ENCODE measurements around the gene ANKRD10.

ANKRD10 gene

DNA sequence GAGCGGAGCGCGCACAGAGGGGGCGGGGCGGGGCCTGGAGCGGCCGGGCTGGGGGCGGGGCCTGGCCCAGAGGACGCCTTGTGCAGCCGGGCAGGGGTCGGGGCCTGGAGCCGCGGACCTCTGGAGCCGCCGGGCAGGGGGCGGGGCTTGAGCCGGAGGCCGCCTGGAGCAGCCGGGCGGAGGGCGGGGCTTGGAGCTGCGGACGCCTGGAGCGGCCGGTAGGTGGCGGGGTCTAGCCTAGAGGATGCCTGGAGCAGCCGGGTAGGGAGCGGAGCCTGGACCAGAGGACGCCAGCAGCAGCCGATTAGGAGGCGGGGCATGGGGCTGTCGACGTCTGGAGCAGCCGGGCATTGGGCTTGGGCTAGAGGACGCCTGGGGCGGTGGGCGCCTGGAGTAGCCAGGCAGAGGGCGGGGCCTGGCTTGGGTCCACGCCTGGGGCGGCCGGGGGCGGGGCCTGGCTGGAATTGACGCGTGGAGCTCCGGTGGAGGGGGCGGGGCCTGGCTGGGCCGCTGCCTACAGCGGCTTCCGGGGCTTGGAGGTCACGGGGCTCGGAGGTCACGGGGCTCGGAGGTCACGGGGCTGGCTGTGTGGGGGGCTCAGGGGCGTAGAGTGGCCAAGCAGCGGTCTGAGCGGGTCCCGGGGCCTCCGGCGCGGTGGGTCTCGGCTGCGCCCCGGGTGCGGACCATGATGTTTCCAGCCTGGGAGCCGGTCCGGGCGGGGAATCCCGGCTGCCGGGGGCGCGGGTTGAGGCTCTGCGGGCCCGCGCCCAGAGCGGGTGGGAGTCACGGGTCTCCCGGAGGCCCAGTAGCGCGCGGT lies at the start of gene ANKRD10:
Gene ANKRD10 (minus strand): TSS at position 13 of the 817 bp plus-strand sequence. CDS start 135 bp downstream, outside the sequence.
- H3K36me3 ChIP-seq (ENCODE audit: insufficient read depth, insufficient read length, low read length), result peaks cover 9% of the 10 kb centered on the region
- H3K27me3 ChIP-seq (ENCODE audit: insufficient read depth, insufficient read length), result no peaks in the 10 kb centered on the region
- H3K4me3 ChIP-seq (ENCODE audit: insufficient read length, low read depth), result peak within 1 kb of the TSS; percentile 97
- no peaks in the 10 kb centered on the region for H3K9me3 ChIP-seq (ENCODE audit: insufficient read depth, low read length)
- DNase-seq (ENCODE audit: low read depth, low spot score), result peak; percentile 98
- no peak for TF ChIP-seq SUZ12 (IDR thresholded peaks at IDR 0.05; ENCODE audit: extremely low read depth, insufficient read depth, insufficient read length)
- no peak for TF ChIP-seq YY1 (IDR thresholded peaks at IDR 0.05; ENCODE audit: insufficient read depth, insufficient read length)
- TF ChIP-seq ZNF274 (IDR thresholded peaks at IDR 0.05; ENCODE audit: low read depth, low read length), result no peak
- peak within 1 kb of the TSS; percentile 100 for H3K9ac ChIP-seq (ENCODE audit: insufficient read length, low read depth)
- H3K4me1 ChIP-seq (ENCODE audit: insufficient read depth, insufficient read length), result peaks cover 2% of the 10 kb centered on the region

DNA sequence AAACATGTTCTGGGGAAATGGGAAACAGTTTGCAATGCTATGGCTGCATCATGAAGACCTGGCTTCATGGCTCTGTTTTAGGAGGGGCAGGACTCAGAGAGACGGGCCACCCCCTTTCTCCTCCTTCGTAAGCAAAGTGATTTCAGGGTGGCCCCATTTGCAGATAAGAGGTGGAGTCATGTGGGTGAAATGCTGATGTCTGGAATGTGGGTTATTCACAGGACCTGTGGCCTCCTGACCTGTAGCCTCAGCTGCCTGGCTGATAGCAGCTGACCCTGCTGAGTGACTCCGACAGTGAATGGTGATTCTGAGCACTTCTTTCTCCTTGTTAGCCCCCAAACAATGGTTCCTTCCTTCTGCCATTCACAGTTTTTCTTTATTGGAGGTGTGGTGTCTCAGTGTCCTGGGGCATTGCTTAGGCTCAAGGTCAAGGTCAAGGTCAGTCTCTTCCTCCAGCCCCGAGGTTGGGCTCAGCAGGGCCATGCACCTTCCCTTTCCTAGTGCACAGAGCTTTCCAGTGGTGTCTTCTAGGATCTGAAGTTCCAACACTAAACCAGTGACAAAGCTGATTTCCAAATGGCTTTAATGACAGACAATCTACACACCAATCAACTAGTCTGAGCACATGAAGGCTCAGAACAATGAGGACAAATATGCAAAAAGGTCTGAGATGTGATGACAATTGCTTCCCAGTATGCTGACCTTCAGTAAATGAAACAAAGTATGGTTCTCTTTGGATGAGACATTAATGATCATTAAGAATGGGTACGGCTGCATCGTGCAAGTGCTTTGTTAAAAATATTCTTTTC lies 49.6 kb upstream of the ANKRD10 start:
- H3K9ac ChIP-seq (ENCODE audit: insufficient read length, low read depth), result no peak overlapping the region
- H3K27me3 ChIP-seq (ENCODE audit: insufficient read depth, insufficient read length), result no peaks in the 10 kb centered on the region
- TF ChIP-seq SUZ12 (IDR thresholded peaks at IDR 0.05; ENCODE audit: extremely low read depth, insufficient read depth, insufficient read length) (no peak), ZNF274 (IDR thresholded peaks at IDR 0.05; ENCODE audit: low read depth, low read length) (no peak), YY1 (IDR thresholded peaks at IDR 0.05; ENCODE audit: insufficient read depth, insufficient read length) (no peak)
- no peaks in the 10 kb centered on the region for H3K36me3 ChIP-seq (ENCODE audit: insufficient read depth, insufficient read length, low read length)
- DNase-seq (ENCODE audit: low read depth, low spot score), result no peak
- no peak overlapping the region for H3K4me3 ChIP-seq (ENCODE audit: insufficient read length, low read depth)
- H3K4me1 ChIP-seq (ENCODE audit: insufficient read depth, insufficient read length), result no peaks in the 10 kb centered on the region
- peaks cover 38% of the 10 kb centered on the region for H3K9me3 ChIP-seq (ENCODE audit: insufficient read depth, low read length)

DNA sequence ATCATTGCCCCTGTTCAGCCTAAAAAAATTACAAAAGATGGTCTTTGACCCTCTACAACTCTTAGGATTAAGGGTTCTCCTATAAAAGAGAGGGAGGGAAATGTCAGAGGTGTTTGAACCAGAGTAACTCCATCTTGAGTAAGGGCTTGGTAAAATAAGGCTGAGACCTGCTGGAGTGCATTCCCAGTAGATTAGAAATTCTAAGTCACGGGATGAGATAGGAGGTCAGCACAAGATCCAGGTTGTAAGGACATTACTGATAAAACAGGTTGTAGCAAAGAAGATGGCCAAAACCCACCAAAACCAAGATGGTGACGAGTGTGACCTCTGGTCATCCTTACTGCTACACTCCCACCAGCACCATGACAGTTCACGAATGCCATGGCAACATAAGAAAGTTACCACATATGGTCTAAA lies 48.7 kb upstream of the ANKRD10 start:
- Histone ChIP-seq H3K9me3 (ENCODE audit: insufficient read depth, low read length) (peaks cover 38% of the 10 kb centered on the region), H3K4me1 (ENCODE audit: insufficient read depth, insufficient read length) (no peaks in the 10 kb centered on the region), H3K9ac (ENCODE audit: insufficient read length, low read depth) (no peak overlapping the region), H3K27me3 (ENCODE audit: insufficient read depth, insufficient read length) (no peaks in the 10 kb centered on the region), H3K4me3 (ENCODE audit: insufficient read length, low read depth) (no peak overlapping the region), H3K36me3 (ENCODE audit: insufficient read depth, insufficient read length, low read length) (no peaks in the 10 kb centered on the region)
- no peak for TF ChIP-seq YY1 (IDR thresholded peaks at IDR 0.05; ENCODE audit: insufficient read depth, insufficient read length)
- TF ChIP-seq ZNF274 (IDR thresholded peaks at IDR 0.05; ENCODE audit: low read depth, low read length), result no peak
- TF ChIP-seq SUZ12 (IDR thresholded peaks at IDR 0.05; ENCODE audit: extremely low read depth, insufficient read depth, insufficient read length), result no peak
- DNase-seq (ENCODE audit: low read depth, low spot score), result no peak

DNA sequence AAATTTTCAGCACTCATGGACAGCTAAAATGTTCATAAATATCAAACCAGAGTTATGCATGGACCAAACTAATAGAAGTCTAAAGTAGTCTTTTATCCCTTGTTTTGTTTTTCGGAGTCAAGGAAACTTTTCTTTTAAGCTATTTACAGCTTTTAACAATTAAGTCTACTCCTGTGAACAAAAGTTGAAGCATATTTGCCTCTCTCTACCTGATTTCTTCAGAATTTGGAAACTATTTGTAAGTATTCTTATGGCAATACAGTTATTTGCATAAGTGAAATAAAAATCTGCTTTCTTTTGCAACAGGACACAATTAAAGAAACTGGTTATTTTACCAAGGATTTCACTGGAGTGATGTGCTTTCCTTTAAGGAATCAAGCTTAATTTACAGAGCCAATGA lies 47.1 kb upstream of the ANKRD10 start:
- TF ChIP-seq ZNF274 (IDR thresholded peaks at IDR 0.05; ENCODE audit: low read depth, low read length) (no peak), YY1 (IDR thresholded peaks at IDR 0.05; ENCODE audit: insufficient read depth, insufficient read length) (no peak), SUZ12 (IDR thresholded peaks at IDR 0.05; ENCODE audit: extremely low read depth, insufficient read depth, insufficient read length) (no peak)
- H3K36me3 ChIP-seq (ENCODE audit: insufficient read depth, insufficient read length, low read length), result no peaks in the 10 kb centered on the region
- H3K4me1 ChIP-seq (ENCODE audit: insufficient read depth, insufficient read length), result no peaks in the 10 kb centered on the region
- H3K4me3 ChIP-seq (ENCODE audit: insufficient read length, low read depth), result no peak overlapping the region
- no peak overlapping the region for H3K9ac ChIP-seq (ENCODE audit: insufficient read length, low read depth)
- no peak for DNase-seq (ENCODE audit: low read depth, low spot score)
- H3K27me3 ChIP-seq (ENCODE audit: insufficient read depth, insufficient read length), result no peaks in the 10 kb centered on the region
- peaks cover 49% of the 10 kb centered on the region for H3K9me3 ChIP-seq (ENCODE audit: insufficient read depth, low read length)

DNA sequence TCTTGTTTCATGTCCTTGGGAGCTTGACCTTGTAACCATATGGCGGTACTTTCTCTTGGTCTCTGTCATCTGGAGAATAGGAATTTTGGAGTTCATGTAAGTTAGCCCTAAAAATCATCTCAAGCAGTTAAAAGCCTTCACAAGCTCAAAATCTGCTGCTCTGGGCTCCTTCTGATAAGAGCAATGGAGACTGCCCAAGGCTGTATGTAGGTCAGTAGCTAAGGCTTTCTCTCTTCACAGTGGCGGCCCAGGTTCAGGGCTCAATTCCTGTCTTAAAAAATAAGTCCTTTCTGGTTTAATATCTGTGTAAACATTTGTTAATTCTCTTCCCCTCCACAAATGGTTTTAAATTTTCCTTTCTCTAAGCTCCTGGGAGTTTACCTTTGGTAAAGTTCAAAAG lies 45.3 kb upstream of the ANKRD10 start:
- Histone ChIP-seq H3K4me3 (ENCODE audit: insufficient read length, low read depth) (no peak overlapping the region), H3K9ac (ENCODE audit: insufficient read length, low read depth) (no peak overlapping the region), H3K27me3 (ENCODE audit: insufficient read depth, insufficient read length) (no peaks in the 10 kb centered on the region), H3K36me3 (ENCODE audit: insufficient read depth, insufficient read length, low read length) (no peaks in the 10 kb centered on the region), H3K4me1 (ENCODE audit: insufficient read depth, insufficient read length) (no peaks in the 10 kb centered on the region), H3K9me3 (ENCODE audit: insufficient read depth, low read length) (peaks cover 34% of the 10 kb centered on the region)
- DNase-seq (ENCODE audit: low read depth, low spot score), result no peak
- TF ChIP-seq YY1 (IDR thresholded peaks at IDR 0.05; ENCODE audit: insufficient read depth, insufficient read length), result no peak
- TF ChIP-seq ZNF274 (IDR thresholded peaks at IDR 0.05; ENCODE audit: low read depth, low read length), result no peak
- TF ChIP-seq SUZ12 (IDR thresholded peaks at IDR 0.05; ENCODE audit: extremely low read depth, insufficient read depth, insufficient read length), result no peak

DNA sequence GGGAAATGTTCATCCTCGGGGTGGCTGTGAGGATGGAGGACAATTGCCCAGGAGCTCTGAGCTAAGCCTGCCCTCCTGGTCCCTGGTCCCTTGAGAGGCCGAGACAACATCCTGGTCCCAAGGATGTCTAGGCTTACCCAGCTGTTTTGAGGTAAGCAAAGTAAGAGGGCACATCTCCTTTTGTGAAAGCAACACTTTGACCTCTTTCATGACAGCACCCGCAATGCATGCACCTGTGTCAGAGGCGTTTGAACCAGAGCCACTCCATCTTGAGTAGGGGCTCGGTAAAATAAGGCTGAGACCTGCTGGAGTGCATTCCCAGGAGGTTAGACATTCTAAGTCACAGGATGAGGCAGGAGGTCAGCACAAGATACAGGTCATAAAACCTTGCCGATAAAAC lies 43.1 kb upstream of the ANKRD10 start:
- Histone ChIP-seq H3K4me1 (ENCODE audit: insufficient read depth, insufficient read length) (peaks cover 5% of the 10 kb centered on the region), H3K9me3 (ENCODE audit: insufficient read depth, low read length) (peaks cover 26% of the 10 kb centered on the region), H3K4me3 (ENCODE audit: insufficient read length, low read depth) (no peak overlapping the region), H3K27me3 (ENCODE audit: insufficient read depth, insufficient read length) (no peaks in the 10 kb centered on the region), H3K9ac (ENCODE audit: insufficient read length, low read depth) (no peak overlapping the region), H3K36me3 (ENCODE audit: insufficient read depth, insufficient read length, low read length) (no peaks in the 10 kb centered on the region)
- no peak for DNase-seq (ENCODE audit: low read depth, low spot score)
- TF ChIP-seq SUZ12 (IDR thresholded peaks at IDR 0.05; ENCODE audit: extremely low read depth, insufficient read depth, insufficient read length) (no peak), YY1 (IDR thresholded peaks at IDR 0.05; ENCODE audit: insufficient read depth, insufficient read length) (no peak), ZNF274 (IDR thresholded peaks at IDR 0.05; ENCODE audit: low read depth, low read length) (no peak)

Measured in NT2/D1 (cell line).